Aortic smooth muscle cell (primary cell): ENCODE results near the gene ST6GALNAC2. TPM values are rescaled to one million over a fixed set of nuclear protein-coding genes. Genes with fewer than 3 reads are reported as not detected.

Experiments
- total RNA-seq: library from RNA; depleted of rRNA; stranded (reverse); fragments of >200 nt; gene quantifications from 2 replicates; pipeline ENCODE4 v1.2.3, GENCODE V29; 2014

ST6GALNAC2 gene
- 2.9 and 5.7 TPM in 2 replicates for total RNA-seq

DNA sequence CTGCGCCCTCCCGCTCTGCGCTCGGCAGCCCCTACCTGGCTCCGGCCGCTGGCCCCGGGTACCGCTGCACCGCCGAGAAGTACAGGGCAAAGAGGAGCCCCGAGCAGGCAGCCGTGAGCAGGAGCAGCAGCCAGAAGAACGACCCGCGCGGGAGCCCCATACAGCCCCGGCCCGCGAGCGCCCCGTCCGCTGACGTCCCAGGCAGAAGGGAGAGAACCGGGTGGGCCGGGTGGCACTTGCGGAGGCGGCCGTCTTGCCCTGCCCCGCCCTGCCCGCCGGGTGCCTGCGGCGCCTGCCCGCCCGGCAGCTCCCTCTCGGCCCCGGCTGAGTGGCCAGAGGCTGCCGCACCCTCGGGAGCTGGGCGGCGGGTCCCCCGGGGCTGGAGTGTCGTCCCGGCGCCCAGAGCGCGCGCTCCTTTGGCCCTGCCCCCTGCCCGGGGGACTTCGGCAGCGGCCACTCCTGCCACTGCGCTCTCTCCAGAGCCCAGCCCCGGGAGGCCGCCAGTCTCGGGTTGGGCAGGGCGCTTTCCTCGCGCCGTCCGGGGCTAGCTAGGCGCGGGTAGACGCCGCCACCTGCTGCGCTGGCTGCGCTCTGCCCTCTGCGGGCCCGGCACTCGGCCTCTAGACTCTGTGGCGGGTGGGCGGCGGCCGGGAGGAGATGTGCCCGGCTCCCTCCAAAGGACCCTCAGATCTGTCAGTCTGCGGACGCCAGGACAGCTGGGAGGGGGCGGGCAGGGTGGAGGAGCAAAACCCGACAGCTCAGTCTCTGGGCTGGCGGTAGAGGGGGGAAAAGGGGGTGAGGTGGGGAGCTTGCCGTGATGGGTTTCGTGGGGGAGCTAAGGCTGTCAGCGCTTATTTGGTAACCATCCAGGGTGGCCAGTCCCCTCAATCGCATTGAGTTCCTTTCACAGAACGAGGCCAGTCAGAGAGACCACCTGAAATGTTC, at the start of gene ST6GALNAC2:
TSS of gene ST6GALNAC2 (minus strand) at position 212 of the 945 bp plus-strand sequence. CDS start at position 160, 52 bp downstream.

DNA sequence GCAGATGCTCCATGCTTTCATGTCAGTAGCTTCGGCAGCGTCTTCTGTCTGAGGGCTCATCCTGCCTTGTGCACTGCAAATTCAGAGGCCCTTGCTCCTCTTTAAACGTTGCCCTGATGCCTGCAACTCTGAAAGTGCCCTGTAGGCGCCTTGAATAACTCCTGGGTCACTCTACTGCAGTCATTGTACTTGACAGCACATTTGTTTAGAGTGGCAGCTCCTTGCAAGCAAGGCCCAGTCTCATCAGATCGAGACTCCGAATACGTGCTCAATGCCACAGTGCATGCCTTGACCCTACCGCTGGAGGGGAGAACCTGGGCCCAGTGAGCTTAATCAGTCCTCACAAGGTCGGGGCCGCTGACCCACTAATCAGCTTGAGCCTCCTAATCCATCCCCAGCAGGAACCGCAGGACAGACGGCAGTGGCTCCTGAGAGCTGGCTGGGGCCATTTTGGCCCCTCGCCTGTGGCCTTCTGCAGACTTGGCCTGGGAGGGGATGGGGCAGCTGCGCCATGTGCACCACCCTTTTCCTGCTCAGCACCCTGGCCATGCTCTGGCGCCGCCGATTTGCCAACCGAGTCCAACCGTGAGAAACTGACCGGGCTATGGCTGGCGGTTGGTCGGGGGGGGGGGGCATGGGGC, 45.9 kb downstream of the ST6GALNAC2 start, which contains the start of gene PRCD:
TSS of gene PRCD (plus strand) at position 414 of the 641 bp plus-strand sequence. CDS start at position 512, 98 bp downstream.

DNA sequence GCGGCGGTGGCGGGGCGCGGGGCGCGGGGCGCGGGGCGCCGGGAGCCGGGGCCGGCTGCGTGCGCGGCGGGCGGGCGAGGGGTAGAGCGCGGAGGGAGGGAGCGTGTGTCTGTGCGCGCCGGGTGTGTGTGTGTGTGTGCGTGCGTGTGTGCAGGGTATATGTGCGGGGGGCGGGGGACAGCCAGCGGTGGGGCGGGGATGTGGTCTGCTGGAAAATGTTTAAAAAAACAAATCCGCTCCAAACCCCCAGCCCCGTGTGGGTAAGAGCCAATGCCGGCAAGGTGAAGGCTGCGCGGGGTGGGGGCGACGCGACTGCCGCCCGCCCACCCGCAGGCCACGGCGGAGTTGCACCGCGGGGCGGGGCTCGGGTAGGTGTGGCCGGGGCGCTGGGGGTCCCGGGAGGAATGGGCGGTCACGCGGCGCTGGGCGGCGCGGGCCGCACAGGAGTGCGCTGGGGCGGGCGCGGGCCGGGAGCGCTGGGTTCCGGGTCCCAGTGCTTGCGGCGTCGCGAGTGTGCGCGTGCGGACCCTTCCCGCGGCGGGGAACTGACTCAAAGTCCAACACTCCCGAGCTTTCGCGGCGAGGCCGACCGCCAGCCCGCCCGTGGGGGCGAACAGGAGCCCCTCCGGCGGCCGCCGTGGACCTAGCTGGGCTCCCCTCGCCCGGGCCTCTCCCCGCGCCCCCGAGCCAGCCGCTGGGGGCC, 47.9 kb downstream of the ST6GALNAC2 start, which contains the start of gene CYGB:
TSS of gene CYGB (minus strand) at position 132 of the 703 bp plus-strand sequence. CDS start 167 bp downstream, outside the sequence.

Other genes with a start within 250 kb of the ST6GALNAC2 start
- 27.1 and 41.2 TPM in 2 replicates for gene PRPSAP1, start 231.9 kb downstream of the ST6GALNAC2 start, total RNA-seq
- gene SPHK1, start 201.3 kb downstream of the ST6GALNAC2 start, total RNA-seq = 32.3 and 43.1 TPM in 2 replicates
- 20.1 and 23.4 TPM in 2 replicates for gene UBE2O, start 132.7 kb downstream of the ST6GALNAC2 start, total RNA-seq
- not detected in 2 replicates for gene AANAT, start 118.3 kb downstream of the ST6GALNAC2 start, total RNA-seq
- gene RHBDF2, start 84.4 kb downstream of the ST6GALNAC2 start, total RNA-seq = 3.3 and 3.4 TPM in 2 replicates
- gene CYGB, start 48.2 kb downstream of the ST6GALNAC2 start, total RNA-seq = 2.7 and 7.7 TPM in 2 replicates
- 1.1 and 1.6 TPM in 2 replicates for gene PRCD, start 45.8 kb downstream of the ST6GALNAC2 start, total RNA-seq
- gene ST6GALNAC1, start 57.9 kb upstream of the ST6GALNAC2 start, total RNA-seq = not detected in 2 replicates
- gene MXRA7, start 125.1 kb upstream of the ST6GALNAC2 start, total RNA-seq = 171 and 205 TPM in 2 replicates
- 19.4 and 21.2 TPM in 2 replicates for gene JMJD6, start 140.7 kb upstream of the ST6GALNAC2 start, total RNA-seq
- 22.9 and 24.7 TPM in 2 replicates for gene METTL23, start 141.0 kb upstream of the ST6GALNAC2 start, total RNA-seq
- gene SRSF2, start 151.5 kb upstream of the ST6GALNAC2 start, total RNA-seq = 122 and 157 TPM in 2 replicates
- gene MFSD11, start 152.3 kb upstream of the ST6GALNAC2 start, total RNA-seq = 34.5 and 39.1 TPM in 2 replicates